ENCODE data around the gene GPX4. TPM values are rescaled to one million over a fixed set of nuclear protein-coding genes. Genes with fewer than 3 reads are reported as not detected.
A peak's percentile ranks its signal among the peaks of the same experiment; 100 is the strongest.

Gene GPX4
- total and polyA plus RNA-seq, 2 experiments from 2014 or later = 351 to 573 TPM

GRCh38 chr19:1082165-1082927 lies 21.4 kb upstream of the GPX4 start (continued):
- no peak for TF ChIP-seq REST (IDR thresholded peaks at IDR 0.05; ENCODE audit: unreplicated experiment)
- no peak for TF ChIP-seq ZNF114 (CRISPR knock-in tag; IDR thresholded peaks at IDR 0.05)
- TF ChIP-seq EZH2phosphoT487 (IDR thresholded peaks at IDR 0.05; ENCODE audit: unreplicated experiment) = no peak
- no peak for TF ChIP-seq ETS1 (IDR thresholded peaks at IDR 0.05)
- no peak for TF ChIP-seq JUNB (IDR thresholded peaks at IDR 0.05; ENCODE audit: unreplicated experiment)

- Mint-ChIP-seq H3K27ac (peak overlapping the region; percentile 92; the same call in 1 of the 2 replicates), H3K27me3 (ENCODE audit: insufficient read depth, low read depth, poor library complexity) (peaks cover 24% of the 10 kb centered on the region), H3K4me1 (no peaks in the 10 kb centered on the region), H3K4me3 (no peak overlapping the region), H3K36me3 (ENCODE audit: low read depth) (peaks cover 52% of the 10 kb centered on the region), H3K9me3 (no peaks in the 10 kb centered on the region; the same call in 2 of the 3 replicates)
- Histone ChIP-seq H4K20me1 (replicated peaks; ENCODE audit: insufficient read depth) (peaks cover 3% of the 10 kb centered on the region; the same call in 1 of the 2 replicates), H3K79me2 (replicated peaks; ENCODE audit: insufficient read depth) (no peaks in the 10 kb centered on the region), H3K9me2 (ENCODE audit: insufficient read depth) (no peaks in the 10 kb centered on the region), H3K27me3 (ENCODE audit: insufficient read depth) (no peaks in the 10 kb centered on the region), H3K36me3 (ENCODE audit: insufficient read depth) (no peaks in the 10 kb centered on the region; the same call in 1 of the 2 replicates), H3K4me3 (peak overlapping the region; percentile 55; the same call in 1 of the 2 replicates), H3F3A (replicated peaks; ENCODE audit: low read depth) (peaks cover 30% of the 10 kb centered on the region; the same call in 1 of the 2 replicates), H2AFZ (no peak overlapping the region), H3K27ac (ENCODE audit: low read depth) (peak overlapping the region; percentile 39; the same call in 1 of the 2 replicates), H3K4me2 (peak overlapping the region; percentile 80), H3K4me1 (ENCODE audit: insufficient read depth) (no peaks in the 10 kb centered on the region; the same call in 1 of the 2 replicates)
- DNase-seq (ENCODE audit: low spot score) (no peak), ATAC-seq (no peak; the same call in 2 of the 3 replicates)
- TF ChIP-seq CTCF (conservative IDR thresholded peaks at IDR 0.05; ENCODE audit: low read depth in 2 of 2) (no peak; a peak in 1 of 4 replicates), CREB1 (CRISPR knock-in tag; IDR thresholded peaks at IDR 0.05; ENCODE audit: low read depth) (no peak), STAT1 (IDR thresholded peaks at IDR 0.05; ENCODE audit: unreplicated experiment) (no peak), EZH2 (IDR thresholded peaks at IDR 0.05; ENCODE audit: low read depth, unreplicated experiment) (no peak), NANOG (IDR thresholded peaks at IDR 0.05; ENCODE audit: borderline replicate concordance) (no peak), ZNF331 (CRISPR knock-in tag; IDR thresholded peaks at IDR 0.05; ENCODE audit: low read depth) (no peak), POLR2AphosphoS5 (IDR thresholded peaks at IDR 0.05; ENCODE audit: low read depth) (no peak), ZNF114 (CRISPR knock-in tag; IDR thresholded peaks at IDR 0.05) (no peak), JUNB (IDR thresholded peaks at IDR 0.05; ENCODE audit: unreplicated experiment) (no peak), EZH2phosphoT487 (IDR thresholded peaks at IDR 0.05; ENCODE audit: unreplicated experiment) (no peak), REST (IDR thresholded peaks at IDR 0.05; ENCODE audit: unreplicated experiment) (no peak), ETS1 (IDR thresholded peaks at IDR 0.05) (no peak)
These were observed 20.6 kb upstream of the GPX4 start for GRCh38 chr19:1082928-1083816.
